Activated CD8-positive, alpha-beta memory T cell treated with anti-CD3 and anti-CD28 coated beads for 36 hours (primary cell): ENCODE measurements around the gene PDE11A. TPM values are rescaled to one million over a fixed set of nuclear protein-coding genes. Genes with fewer than 3 reads are reported as not detected.
"Not testable (repeated sequence)": the region's sequence is repeated elsewhere in the genome, so short reads cannot be mapped to it uniquely, and the experiment has no call there.

ENCODE experiments used
- CTCF ChIA-PET: fragments of 350-600 bp; sonication (Branson Sonifier 250); formaldehyde crosslinking; loops from one replicate; lab custom pipeline; 2021; ENCODE audit warnings: antibody characterized with exemption; lab: Charles Lee
- POLR2A ChIA-PET: fragments of 350-600 bp; sonication (Branson Sonifier 250); formaldehyde crosslinking; loops from one replicate; lab custom pipeline; 2021; ENCODE audit warnings: antibody characterized with exemption; lab: Charles Lee
- total RNA-seq, 2 experiments: library from RNA; stranded (reverse); gene quantifications; one replicate each; pipeline ENCODE4 v1.2.3, GENCODE V29; 2021

Gene PDE11A
- total RNA-seq, 2 experiments from 2014 or later: not detected

DNA sequence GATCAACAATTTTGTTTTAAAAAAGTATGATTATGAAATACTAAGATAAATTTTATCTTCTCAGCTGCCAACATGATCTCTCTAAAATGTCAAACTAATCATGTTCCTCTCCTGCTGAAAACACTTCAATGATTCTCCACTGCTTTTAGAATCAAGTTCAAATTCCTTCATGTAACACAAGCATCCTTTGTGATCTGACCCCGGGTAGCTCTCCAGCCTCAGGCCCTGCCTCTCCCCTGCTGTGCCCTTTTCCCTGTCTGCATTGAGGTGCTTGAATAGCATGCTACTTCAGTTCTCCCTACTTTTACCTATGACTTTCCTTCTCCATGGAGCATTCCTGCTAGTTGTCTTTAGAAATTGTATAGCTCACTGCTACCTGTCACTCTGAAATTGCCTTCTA is 274.8 kb downstream of the PDE11A start:
- CTCF ChIA-PET: no interaction called here
- POLR2A ChIA-PET: no interaction called here

DNA sequence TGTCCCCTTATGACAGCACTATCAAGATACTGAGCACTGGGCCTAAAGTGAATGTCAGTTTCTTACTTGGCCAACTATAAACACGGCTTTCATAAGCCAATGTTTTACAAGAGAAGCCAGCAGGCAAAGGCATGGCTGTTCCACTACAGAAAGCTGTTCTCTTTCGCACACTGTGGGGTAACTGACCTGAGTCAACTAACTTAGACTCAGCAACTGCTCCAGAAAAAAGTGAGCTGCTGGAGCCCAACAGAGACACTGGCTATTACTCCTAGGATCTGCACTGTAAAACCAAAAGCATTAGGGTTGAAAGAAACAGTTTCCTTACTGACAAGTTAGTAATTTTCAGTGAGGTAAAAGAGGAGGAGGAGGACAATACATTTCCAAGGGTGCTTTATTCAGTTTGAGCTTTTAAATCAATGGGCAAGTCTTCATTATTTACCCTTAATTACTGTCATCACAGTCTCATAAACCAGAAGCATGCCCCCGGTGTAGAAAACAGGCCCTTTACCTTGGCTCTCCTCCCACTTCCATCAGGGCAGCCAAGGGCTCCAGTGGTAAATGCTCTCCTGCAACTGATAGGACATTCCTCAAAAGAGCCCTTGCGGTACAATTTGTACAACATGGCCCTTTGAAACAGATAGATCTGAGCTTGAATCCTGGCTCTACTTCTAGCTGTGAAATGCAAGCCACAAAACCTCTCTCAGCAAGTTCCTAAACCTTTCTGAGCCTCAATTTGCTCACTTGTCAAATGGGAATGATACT is 275.7 kb downstream of the PDE11A start:
- POLR2A ChIA-PET: no interaction called here
- CTCF ChIA-PET: no interaction called here

DNA sequence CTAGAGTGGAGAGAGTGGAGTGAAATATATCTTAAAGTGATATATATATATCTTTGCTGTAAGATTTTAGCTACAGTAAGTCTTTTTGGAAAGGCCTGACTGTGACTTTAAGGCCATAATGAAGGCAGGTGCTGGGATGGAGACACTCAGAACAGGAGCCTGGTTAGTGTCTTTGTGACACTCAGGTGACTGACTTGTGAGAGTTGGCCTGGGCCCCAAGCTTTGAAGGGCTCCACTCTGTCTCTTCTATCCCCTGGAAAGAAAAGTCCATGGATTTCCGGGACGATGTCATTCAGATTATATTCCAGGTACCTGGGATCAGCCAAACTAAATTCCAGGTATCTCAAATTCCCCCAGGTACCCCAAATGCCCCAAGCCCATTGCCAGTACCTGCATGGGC is 276.6 kb downstream of the PDE11A start:
- CTCF ChIA-PET: no interaction called here
- POLR2A ChIA-PET: no interaction called here

DNA sequence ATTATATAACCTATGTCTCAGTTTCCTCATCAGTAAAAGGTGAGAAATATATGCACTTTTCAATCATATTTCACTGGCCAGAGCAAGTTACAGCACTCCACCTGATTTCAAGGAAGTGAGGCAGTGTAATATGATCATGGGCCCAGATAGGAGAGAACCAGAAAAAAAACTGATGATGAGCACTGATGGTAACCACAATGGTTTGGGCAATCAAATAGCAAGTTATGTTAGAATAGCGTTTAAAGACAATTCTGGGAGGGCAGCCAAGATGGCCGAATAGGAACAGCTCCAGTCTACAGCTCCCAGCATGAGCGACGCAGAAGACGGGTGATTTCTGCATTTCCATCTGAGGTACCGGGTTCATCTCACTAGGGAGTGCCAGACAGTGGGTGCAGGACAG is 287.4 kb downstream of the PDE11A start:
- CTCF ChIA-PET, POLR2A ChIA-PET: not testable (repeated sequence)

DNA sequence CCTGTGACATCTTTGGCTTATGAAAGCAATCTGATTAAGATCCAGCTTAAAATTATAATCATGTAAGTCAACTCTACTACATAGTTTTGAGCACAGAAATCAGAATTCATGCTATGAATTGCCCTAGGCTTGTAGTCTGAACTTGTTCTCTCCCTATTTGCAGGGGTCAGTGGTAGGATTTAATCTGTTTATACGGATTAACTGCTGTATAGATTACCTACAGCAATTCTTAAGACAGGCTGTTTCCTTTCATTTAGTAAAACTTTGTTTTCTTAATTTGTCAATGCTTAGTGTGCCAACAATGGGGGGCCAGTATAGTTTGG is 287.9 kb downstream of the PDE11A start:
- CTCF ChIA-PET: no interaction called here
- POLR2A ChIA-PET: no interaction called here

DNA sequence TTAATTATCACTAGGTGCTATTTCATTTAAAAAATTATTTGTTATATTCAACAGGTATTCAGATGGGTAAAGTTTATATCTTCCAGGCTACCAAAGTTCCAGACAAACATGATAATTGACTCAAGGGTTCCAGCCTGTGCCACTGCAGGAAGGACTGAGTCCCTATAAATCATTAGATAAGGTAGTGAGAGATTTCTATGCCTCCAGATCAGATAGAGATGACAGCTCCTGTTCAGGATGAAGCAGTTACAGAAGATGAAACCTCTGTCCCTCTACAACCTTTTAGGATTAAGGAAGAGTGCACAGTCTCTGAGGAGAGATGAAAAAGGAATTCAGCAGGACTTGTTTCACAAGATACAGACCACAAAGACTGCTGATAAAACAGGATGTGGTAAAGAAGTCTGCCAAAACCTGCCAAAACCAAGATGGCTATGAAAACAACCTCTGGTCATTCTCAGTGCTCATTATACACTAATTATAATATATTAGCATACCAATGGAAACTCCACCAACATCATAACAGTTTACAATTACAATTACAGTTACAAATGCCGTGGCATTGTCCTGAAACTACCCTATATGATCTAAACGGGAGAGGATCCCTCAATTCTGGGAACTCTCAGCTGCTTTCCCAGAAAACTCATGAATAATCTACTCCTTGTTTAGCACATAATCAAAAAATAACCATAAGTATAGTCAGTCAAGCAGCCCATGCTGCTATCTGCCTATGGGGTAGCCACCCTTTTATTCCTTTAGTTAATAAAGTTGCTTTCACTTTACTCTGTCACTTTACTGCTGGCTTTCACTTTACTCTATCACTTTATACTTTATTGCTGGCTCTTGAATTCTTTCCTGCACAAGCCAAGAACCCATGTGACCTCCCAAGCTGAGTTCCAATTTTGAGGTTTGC is 288.5 kb downstream of the PDE11A start:
- ChIA-PET POLR2A (interaction anchor here (0.7 kb wide), 1 partner anchor 11 kb away, joined by 4 read pairs; no protein-coding TSS in a partner anchor), CTCF (no interaction called here)

DNA sequence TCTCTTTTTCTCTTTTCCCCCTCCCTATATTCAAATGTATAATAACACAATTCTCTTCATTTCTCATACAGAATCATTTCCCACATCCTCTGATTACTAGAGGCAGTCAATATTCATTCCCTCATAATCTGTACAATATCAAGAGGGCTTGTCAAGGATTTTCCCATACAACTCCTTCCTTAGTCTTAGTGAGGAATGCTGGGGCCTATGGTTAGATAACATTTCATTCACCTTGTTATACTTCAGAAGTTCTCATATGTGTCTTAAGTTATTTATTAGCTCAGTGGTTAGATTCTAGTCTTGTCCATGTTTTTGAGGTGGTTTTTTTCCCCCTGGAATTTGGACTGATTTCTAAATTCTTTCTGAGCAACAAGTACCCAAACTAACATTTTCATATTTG is 289.5 kb downstream of the PDE11A start:
- POLR2A ChIA-PET: no interaction called here
- CTCF ChIA-PET: no interaction called here

DNA sequence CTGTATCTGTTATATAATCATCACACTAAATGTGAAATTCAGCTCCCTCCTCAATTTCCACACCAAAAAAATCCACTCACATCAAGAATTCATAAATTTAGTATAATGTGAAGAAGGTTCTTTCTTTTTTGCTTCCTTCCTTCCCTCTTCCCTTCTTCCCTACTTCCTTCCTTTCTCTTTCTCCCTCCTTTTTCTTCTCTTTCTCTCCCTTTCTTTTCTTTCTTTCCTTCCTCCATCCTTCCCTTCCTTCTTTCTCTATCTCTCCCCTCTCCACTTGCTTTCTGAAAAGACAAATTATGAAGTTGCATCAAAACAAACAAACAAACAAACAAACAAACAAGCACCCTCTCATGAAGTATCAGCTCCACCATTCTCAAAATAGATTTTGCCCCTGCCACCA is 290.0 kb downstream of the PDE11A start:
- ChIA-PET CTCF (no interaction called here), POLR2A (no interaction called here)

DNA sequence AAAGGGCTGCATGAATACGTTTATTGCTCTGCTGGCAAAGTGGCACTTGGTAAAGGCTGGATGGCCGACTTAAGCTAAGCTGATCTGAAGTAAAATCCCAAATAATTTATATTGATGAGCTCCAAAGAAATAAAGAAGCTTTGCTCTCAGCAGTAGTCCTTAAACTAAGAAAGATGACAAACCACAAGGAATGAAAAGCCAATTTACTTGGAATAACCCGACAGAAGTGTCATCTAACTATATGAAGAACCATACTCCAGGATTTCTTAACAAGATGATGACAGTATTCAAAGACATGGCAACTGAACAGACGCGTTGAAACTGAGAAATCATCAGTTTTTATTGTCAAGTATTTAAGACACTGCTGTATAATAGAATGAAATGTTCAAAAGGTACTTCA is 294.1 kb downstream of the PDE11A start:
- ChIA-PET POLR2A (no interaction called here), CTCF (interaction anchor here (1.4 kb wide), 1 partner anchor 15 kb away, joined by 3 read pairs; no protein-coding TSS in a partner anchor)

DNA sequence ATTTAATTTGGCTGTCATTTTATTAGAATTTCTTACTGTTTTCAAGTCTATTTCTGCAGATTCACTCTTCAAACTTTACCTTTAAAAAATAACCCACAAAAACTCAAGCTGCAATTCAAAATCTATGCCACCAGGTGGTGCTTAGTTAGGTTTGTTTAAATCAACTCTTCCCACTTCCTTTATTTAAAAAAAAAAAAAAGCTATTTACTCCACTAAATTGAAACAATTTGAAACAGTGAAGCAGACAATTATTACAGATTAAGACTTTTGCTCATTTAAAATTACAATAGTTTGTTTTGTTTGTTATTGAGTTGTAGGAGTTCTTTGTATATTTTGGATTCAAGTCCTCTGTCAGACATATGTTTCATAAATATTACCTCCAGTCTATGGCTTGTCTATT is 300.0 kb downstream of the PDE11A start:
- CTCF ChIA-PET: interaction anchor here (0.9 kb wide), 1 partner anchor 10 kb away, joined by 3 read pairs; no protein-coding TSS in a partner anchor
- POLR2A ChIA-PET: interaction anchor here (0.6 kb wide), 1 partner anchor 11 kb away, joined by 4 read pairs; no protein-coding TSS in a partner anchor

DNA sequence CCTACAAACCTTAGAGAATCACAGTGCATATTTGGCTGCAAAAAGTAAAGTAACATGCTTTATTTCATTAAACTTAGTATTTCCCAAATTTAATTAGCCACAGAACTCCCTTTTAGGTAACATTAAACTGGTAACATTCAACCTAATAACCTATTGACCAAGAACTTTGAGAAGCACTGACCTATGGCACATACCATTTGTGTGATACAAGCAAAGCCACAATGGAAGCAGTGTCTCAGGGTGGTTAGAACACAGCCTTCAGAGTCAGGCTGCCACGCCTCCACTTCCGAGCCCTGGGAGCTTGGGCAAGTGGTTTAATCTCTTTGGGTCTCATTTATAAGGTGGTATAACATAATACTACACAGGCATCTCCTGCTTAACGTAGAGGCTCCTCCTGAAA is 301.4 kb downstream of the PDE11A start:
- CTCF ChIA-PET: no interaction called here
- POLR2A ChIA-PET: no interaction called here

DNA sequence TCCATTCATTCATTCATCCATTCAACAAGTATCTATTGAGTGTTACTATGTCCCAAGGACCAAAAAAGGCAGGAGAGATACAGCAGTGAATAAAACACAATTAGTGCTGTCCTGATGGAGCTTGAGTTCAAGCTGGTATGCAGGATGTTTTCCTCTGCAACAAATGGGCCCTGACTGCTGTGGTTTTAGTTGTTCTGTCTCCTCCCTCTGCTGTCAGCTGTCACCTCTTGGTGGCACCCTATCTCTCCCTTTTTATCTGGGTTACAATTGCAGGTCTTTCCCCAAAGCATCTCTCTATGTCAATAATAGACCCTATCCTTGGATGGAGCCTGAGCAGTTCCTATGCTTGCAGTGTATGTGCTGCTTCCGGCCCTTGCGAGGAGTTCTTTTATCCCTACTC is 304.8 kb downstream of the PDE11A start:
- ChIA-PET CTCF (no interaction called here), POLR2A (no interaction called here)

DNA sequence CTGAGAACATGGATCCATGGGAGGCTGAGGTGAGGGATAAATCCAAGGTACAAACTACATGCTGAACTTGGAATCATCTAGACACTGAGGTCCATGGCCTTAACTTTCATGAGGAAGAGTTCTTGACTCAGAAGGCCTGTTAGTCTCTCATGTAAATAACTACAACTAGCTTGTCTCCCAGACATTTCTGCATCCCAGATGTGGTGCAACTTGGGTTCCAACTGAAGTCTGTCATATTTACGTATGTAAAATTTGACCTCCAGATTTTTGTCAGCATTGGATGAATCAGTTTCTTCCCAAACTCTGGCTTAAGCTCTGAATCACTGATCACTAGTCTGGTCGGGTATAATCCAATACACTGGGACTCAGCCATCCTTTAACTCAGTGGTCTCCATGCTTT is 306.9 kb downstream of the PDE11A start:
- ChIA-PET CTCF (no interaction called here), POLR2A (no interaction called here)

DNA sequence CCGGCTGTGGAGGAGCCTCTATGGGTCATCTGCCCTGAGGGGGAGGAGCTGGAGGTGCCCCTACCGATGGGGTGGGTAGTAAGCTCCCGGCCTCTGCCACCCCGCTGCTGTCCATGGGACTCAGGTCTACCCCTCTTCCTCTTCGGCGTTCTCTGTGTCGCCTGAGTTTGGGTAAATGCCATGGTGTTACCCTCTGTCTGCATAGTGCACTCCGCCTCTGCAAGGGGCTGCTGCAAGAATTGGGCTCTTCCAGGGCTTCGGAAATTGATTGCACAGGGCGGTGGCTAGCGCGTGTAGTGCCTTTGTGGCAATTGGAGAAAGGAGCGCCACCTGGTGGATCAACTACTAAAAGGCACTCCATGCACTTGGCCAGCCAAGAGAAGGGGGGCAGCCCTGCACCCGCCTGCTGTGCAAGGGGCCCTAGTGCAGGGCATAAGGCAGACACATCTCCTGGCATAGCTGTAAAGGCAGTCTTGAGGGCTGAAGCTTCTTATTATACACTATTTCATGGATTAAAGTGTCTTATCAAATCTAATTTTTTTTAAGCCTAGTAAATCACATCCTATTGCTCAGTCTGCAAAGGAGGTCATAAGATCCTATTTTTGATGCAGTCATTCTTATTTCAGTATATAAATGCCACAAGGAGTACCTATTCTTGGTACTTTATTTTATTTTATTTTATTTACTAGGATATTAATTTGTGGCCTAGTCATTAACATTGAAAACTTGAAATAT is 308.9 kb downstream of the PDE11A start:
- POLR2A ChIA-PET: no interaction called here
- CTCF ChIA-PET: interaction anchor here (0.7 to 2.2 kb wide), 8 partner anchors 9 to 599 kb away, joined by 3 to 10 read pairs (median 3); no protein-coding TSS in a partner anchor

DNA sequence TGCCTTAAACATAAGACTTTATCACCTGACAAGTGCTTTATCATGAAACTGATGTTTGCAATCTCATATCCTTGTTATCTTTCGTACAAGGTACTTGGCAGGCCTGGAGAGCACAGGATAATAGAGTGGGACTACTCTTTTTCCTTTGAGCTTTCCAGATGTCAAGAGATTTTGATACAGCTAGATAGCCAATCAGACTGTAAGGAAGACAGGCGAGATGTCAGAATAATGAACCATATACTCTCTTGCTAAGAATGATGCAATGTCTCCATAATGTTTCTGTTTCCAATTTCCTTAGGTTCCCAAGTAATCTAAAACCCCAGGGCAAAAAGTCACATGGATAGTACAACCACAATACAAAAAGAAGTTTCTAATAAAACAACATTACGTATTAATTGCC is 313.1 kb downstream of the PDE11A start:
- CTCF ChIA-PET: no interaction called here
- POLR2A ChIA-PET: no interaction called here

DNA sequence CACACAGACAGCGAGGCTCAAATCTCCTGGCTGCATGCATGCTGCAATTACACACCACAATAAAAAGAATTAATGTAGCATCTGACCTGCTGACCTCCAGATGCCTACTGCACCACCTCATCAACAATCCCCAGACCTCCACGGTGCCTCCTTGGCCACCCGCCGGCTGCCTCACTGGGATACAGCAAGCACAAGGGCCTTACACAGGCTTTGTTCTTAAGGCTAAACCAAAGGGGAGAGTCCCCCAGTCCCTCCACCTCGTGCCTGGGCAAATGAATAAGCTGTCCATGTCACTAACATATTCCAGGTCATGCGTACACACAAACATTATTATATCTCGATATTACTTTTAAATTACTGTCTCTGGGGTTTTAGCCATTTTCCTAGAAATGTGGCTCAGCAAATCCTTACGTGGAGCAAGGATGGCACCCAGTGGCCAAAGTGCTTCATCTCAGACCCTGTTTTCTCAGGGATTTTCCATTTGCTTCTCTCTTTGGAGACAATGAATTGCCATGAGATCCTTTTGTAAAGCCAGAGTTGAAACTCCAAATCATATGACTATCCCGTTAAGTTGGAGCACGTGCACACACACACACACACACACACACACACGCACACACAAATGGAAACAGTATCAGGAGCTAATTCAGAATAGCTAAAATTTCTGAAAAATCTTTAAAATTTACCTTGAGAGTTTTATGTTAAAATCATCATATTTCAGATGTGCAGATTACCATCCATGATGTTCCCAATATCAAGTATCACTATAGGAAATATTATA is 313.8 kb downstream of the PDE11A start:
- ChIA-PET CTCF (no interaction called here), POLR2A (no interaction called here)

DNA sequence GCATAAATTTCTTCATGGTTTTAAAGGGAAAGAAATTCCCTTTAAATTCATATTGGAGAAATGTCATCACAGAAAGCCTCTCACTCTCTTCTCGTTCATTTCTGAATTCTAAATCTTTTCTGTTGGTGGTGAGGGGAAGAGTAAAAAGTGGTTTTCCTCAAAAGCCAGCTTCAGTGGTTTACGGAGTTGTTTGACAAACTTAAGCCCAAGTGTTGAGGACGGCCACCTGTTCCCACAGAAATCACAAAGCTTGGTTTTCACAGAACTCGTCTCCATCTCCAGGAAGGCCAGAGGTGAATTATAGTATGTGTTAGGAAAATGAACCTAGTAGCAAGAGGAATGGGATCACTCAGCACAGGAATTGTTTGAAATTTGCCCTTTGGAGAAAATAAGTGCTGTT is 316.2 kb downstream of the PDE11A start:
- ChIA-PET POLR2A (no interaction called here), CTCF (no interaction called here)

DNA sequence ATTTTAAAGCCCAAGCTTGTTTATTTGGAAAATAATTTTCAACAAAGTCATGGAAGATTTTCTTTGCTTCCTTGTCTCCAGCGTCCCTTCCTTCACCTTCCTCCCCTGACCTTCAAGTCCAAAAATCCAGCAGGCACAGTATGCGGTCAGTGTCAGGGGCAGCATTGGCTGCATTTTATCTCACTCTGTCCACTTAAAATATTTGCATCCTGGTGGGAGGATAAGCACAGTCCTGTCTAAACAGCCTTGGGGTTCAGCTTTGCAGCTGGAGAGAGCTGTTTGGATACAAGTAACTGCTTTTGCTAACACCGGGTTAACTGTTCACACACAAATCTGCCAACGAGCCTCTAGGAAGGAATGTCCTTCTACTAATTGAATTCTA is 318.1 kb downstream of the PDE11A start:
- POLR2A ChIA-PET: interaction anchor here (0.6 kb wide), 1 partner anchor 15 kb away, joined by 13 read pairs; no protein-coding TSS in a partner anchor
- CTCF ChIA-PET: interaction anchor here (2.0 kb wide), 1 partner anchor 9 kb away, joined by 10 read pairs; no protein-coding TSS in a partner anchor
